Fibroblast of skin of right biceps (primary cell): ENCODE results near the gene VAV1.
A peak's percentile ranks its signal among the peaks of the same experiment; 100 is the strongest.
"Not testable (repeated sequence)": the region's sequence is repeated elsewhere in the genome, so short reads cannot be mapped to it uniquely, and the experiment has no call there.

Source experiments
- DNase-seq: peaks from one replicate; pipeline ENCODE4 v3.0.0-alpha.2; 2013

VAV1 gene

DNA sequence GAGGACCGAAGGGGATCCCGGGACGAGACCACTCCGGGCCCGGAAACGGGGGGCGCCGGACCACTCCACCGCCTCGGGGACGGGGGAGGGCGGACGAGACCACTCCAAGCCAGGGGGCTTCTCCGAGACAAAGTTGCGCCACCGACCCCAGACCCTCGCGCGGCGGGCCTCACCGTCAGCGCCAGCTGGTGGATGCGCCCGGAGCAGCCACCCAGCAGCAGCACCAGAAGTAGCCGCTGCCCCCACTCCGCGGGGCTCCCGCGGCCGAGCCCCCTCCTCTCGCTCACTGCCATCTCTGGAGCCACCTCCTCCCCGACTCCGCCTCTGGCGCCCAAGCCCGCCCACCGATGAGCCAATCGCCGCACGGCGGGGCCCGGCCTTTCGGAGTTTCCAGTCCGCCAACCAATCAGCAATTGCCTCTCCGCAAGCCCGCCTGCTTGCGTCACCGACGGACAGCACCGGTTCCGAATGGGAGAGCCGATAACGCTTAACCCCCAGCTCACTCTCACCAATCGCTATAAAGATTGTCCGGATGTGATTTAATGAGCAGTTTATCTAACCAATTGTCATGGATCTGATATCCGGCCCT, 35.1 kb upstream of the VAV1 start, which contains the start of gene GPR108:
Gene GPR108 (minus strand): TSS at position 297 of the 589 bp plus-strand sequence. CDS start 4 bp downstream, at position 293.
- peak; percentile 100 for DNase-seq

DNA sequence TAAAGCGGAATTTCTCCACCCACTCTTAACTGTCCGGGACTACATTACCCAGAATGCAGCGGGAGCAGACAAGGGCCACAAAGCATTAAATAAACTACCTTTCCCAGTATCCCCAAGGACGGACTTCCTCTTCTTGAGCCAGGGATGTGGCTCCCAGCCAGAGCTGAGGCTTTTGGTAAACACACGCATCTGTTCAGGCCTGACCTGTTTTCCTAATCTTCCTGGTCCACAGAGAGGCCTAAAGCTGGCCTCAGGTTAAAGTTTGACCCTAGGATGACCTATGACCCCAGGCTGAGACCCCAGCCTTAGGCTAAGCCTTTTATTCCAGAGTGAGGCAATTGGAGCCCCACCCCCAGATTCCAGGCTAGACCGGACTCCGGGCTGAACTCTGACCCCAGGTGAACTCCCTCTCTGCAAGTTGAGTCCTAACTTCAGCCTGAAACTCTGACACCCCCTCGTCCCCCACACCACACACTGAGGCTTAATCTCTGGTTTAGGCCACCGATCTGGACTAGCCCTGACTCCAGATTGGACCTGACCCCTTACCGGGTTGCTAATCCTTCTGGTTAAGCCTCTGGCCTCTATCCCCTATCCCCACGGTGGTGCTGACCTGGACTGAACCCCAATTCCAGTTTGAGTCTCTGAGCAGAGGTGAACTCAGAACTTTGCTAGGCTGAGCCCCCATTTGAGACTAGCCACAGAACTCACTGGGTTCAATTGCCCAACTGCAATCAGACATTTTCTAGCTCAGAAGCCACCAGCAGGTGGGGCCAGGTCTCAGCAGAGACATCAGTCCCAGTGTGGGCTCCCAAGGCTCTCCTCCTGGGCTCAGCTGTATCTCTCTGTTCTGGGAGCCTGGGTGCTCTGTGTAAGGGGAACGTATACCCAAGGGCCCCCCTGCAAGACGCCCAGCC, 34.4 kb upstream of the VAV1 start:
- DNase-seq, result peak; percentile 86

DNA sequence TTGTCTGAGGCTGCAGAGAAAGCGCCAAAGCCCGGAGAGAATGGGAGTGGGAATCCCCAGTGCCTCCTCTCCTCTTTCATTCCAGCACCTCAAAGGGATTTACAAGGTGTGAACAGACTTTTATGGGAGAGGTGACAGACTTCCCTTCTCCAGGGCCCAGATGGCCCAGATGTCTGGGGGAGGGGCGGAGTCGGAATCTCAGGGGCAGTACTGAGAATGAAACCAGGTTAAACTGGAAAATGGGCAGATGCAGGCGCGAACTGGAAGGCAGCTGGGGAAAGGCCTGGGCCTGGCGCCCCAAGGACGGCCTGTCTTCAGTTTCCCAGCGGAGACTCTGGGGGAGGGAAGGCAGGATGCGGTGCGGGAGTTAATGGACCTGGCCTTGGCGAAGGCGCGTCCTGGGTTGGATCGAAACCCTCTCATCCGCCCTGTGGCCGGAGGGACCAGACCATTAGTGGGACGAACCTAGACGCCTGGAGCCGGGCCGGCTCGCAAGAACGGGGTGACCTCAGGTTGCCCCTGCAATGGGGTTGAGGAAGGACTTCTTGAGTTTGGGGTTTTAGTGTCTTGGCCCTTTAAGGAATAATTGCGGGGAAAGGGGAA, 33.6 kb upstream of the VAV1 start:
- peak; percentile 40 for DNase-seq

GRCh38 chr19:6739390-6739882, 33.1 kb upstream of the VAV1 start, which contains the start of gene TRIP10:
TRIP10 (plus strand) TSS chr19:6739680; CDS start chr19:6739762, 82 bp downstream.
- DNase-seq, result peak; percentile 84

GRCh38 chr19:6739883-6740588, 32.5 kb upstream of the VAV1 start:
- DNase-seq, result no peak

DNA sequence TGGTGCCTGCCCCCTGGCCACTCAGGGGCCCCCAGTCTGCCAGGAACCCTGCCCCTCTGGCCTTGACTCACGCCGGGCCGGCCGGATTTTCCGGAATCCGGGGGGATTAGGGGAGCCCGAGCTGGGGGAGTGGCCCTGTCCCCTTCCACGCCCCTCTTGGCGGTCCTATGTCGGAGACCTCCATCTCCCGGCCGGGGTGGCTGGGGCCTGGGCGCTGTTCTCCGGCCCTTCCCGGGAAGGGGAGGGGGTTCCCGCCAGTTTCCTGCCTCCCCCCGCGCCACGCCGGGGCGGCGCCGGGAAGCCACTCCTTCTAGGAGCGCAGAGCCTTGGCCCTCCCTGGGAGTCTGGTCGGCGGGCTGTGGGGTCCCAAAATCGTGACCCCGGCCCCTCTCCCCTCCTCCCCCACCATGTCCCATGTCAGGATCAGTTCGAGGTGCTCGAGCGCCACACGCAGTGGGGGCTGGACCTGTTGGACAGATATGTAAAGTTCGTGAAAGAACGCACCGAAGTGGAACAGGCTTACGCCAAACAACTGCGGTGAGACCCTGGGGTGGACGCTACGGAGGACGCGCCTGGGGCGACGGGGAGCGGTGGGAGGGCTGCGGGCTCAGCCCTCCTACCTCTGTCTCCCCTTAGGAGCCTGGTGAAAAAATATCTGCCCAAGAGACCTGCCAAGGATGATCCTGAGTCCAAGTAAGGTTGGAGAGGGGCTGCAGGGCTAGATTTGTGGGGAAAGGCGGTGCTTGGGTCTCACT, 31.7 kb upstream of the VAV1 start:
- peak; percentile 43 for DNase-seq

GRCh38 chr19:6743066-6743465, 29.4 kb upstream of the VAV1 start:
- no peak for DNase-seq

GRCh38 chr19:6743714-6744380, 28.7 kb upstream of the VAV1 start:
- no peak for DNase-seq

DNA sequence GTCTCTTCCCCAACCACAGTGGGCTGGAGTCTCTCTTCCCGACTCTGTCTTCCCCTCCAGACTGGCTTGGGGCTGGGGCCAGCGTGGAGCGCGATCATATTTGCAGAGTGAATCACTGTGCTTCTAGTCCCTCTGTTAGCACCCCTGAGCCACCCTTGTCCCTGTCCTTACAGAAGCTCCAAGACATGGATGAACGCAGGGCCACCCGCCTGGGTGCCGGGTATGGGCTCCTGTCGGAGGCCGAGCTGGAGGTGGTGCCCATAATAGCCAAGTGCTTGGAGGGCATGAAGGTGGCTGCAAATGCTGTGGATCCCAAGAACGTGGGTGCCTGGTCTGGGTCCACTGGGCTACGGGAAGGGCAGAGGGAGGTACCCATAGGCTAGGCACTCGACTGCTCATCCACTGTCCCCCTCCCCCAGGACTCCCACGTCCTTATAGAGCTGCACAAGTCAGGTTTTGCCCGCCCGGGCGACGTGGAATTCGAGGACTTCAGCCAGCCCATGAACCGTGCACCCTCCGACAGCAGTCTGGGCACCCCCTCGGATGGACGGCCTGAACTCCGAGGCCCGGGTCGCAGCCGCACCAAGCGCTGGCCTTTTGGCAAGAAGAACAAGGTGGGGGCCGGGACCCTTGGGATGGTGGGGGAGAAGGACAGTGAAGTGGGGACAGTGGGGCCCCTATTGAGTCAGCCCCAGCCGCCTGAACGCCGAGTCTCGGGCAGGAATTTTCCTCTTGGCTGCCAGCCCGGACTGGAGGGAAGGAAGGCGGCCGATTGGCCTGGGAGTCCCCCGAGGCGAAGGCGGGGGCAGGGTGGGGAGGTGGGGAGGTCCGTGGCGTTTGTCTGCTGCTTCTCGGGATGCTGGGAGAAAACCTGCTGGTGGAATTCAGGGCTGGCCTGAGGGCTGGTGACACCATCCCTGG, 27.9 kb upstream of the VAV1 start:
- DNase-seq, result peak; percentile 86

DNA sequence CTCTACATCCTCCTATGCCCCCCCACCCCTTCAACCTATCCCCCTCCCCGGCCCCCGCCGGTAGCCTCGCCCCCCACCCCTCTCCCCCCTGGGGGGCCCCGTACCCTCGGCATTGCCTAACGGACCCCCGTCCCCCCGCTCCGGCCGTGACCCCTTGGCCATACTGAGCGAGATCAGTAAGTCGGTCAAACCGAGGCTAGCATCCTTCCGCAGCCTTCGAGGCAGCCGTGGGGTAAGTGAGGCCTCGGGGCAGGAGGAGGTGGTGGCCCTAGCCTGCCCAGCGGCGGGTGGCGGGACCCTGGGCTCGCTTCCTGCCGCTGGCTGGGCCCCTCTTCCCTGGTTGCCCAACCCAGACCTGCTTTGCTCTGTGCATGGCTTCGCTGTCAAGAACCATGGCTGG, 26.5 kb upstream of the VAV1 start:
- DNase-seq, result no peak

- DNase-seq, result not testable (repeated sequence)
Observed at GRCh38 chr19:6748543-6748942, 24.0 kb upstream of the VAV1 start.

GRCh38 chr19:6750062-6750461, 22.4 kb upstream of the VAV1 start:
- DNase-seq, result no peak

GRCh38 chr19:6751189-6751588, 21.3 kb upstream of the VAV1 start:
- no peak for DNase-seq

DNA sequence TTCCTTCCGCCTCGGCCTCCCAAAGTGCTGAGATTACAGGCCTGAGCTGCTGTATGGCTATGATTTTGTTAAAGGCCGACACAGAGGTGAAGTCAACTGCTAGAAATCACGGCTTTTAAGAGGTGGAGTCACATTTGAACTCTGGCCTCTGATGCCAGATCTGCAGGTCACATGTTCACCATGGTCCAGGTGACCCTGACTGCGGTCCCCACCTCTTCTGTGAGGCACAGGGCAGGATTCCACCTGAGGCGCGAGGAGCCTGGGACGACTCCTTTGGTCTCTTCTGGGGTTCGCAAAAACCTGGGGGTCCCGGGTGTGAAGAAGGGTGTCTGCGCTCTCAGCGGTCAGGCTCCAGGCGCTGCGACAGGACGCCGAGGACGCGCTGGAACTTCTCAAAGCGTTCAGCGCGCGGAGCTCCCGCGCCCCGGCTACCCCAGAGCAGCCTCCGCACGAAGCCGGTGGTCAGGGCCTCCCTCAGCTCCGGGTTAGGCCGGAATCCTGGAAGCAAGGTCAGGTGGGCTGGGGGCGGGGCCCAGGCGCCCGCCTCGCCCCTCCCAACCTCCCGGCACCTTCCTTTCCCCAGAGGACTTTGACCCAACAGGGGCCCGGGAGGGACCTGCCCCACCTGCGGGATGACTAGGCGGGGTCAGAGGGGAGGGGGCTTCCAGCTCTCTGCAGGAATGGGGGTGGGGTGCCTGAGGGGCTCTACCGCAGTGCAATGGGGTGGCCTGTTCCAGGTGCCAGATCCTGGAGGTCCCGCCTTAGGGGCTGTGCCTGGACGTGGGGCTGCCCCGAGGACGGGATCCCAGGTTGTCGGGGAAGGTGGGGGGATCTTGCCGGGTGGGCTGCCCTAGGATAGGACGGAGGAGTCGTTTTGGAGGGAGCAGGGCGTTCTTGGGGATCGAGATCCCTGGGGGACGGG, 20.0 kb upstream of the VAV1 start:
- no peak for DNase-seq

GRCh38 chr19:6753178-6754031, 19.1 kb upstream of the VAV1 start:
- DNase-seq, result peak; percentile 65

- no peak for DNase-seq
Observed at GRCh38 chr19:6754136-6754535, 18.4 kb upstream of the VAV1 start.

DNA sequence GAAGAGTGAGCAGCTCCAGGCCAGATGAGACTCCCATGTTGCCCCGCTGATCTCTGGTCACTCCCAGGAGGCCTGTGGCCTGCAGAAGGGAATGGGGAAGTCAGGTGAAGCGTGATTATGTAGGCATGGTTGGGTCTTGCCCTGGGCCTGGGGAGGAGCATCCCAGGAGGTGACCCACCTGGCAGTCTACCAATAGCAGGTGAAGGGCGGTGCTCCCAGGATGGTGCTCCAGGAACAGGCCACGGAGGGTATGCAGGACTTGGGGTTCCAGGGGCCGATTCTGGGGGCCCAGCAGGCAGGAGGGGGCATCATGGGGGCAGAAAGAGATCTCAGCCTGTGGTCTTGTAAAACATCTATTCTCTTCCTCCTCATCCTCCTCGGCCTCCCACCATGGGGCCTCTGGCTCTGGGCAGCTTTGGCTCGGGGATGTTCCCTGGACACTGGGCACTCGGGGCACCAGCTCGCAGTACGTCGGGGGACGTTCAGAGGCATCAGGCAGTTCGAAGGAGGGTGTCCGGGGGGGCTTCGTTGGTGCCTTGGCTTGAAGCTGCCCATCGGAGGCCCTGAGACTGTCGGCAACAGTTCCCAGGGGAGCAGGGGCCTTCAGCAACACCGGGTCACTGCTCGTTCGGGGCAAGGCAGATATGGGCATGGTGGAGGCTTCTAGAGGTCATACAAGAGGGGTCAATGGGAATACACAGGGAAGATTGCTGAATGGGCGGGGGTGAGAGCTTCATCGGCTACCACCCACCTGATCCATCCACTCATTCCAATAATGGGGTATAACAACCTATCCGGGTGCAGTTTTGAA, 17.6 kb upstream of the VAV1 start:
- no peak for DNase-seq
